Measurements from ENCODE around the gene TPGS1. TPM values are rescaled to one million over a fixed set of nuclear protein-coding genes. Genes with fewer than 3 reads are reported as not detected.

Gene TPGS1
- total RNA-seq, 1 experiment from 2014 or later = 10.5 TPM

GRCh38 chr19:536881-537404 is 29.6 kb downstream of the TPGS1 start:
- no peak for DNase-seq (ENCODE audit: extremely low read depth, low read depth)

GRCh38 chr19:538641-539428 is 31.5 kb downstream of the TPGS1 start:
- DNase-seq (ENCODE audit: extremely low read depth, low read depth) = no peak

GRCh38 chr19:539429-540030 is 32.2 kb downstream of the TPGS1 start:
- DNase-seq (ENCODE audit: extremely low read depth, low read depth) = no peak

- DNase-seq (ENCODE audit: extremely low read depth, low read depth) = no peak
These were observed 33.8 kb downstream of the TPGS1 start for GRCh38 chr19:540867-541637.

- no peak for DNase-seq (ENCODE audit: extremely low read depth, low read depth)
These were observed 34.4 kb downstream of the TPGS1 start for GRCh38 chr19:541699-542098.

- DNase-seq (ENCODE audit: extremely low read depth, low read depth) = no peak
These were observed 35.0 kb downstream of the TPGS1 start for GRCh38 chr19:542173-542866.

GRCh38 chr19:543910-544608 is 36.8 kb downstream of the TPGS1 start, which contains the start of gene GZMM:
TSS of gene GZMM (plus strand) at chr19:544053. CDS start at chr19:544072, 19 bp downstream.
- DNase-seq (ENCODE audit: extremely low read depth, low read depth) = no peak

GRCh38 chr19:547117-547516 is 39.8 kb downstream of the TPGS1 start:
- no peak for DNase-seq (ENCODE audit: extremely low read depth, low read depth)

- no peak for DNase-seq (ENCODE audit: extremely low read depth, low read depth)
These were observed 40.8 kb downstream of the TPGS1 start for GRCh38 chr19:547836-548720.

- DNase-seq (ENCODE audit: extremely low read depth, low read depth) = no peak
These were observed 41.9 kb downstream of the TPGS1 start for GRCh38 chr19:548886-549830.

GRCh38 chr19:554817-555216 is 47.5 kb downstream of the TPGS1 start:
- no peak for DNase-seq (ENCODE audit: extremely low read depth, low read depth)

- no peak for DNase-seq (ENCODE audit: extremely low read depth, low read depth)
These were observed 48.1 kb downstream of the TPGS1 start for GRCh38 chr19:555474-555808.

- no peak for DNase-seq (ENCODE audit: extremely low read depth, low read depth)
These were observed 49.5 kb downstream of the TPGS1 start for GRCh38 chr19:556611-557382.

- no peak for DNase-seq (ENCODE audit: extremely low read depth, low read depth)
These were observed 51.6 kb downstream of the TPGS1 start for GRCh38 chr19:558770-559439.

GRCh38 chr19:560121-560520 is 52.8 kb downstream of the TPGS1 start:
- DNase-seq (ENCODE audit: extremely low read depth, low read depth) = no peak

GRCh38 chr19:566403-566802 is 59.1 kb downstream of the TPGS1 start:
- no peak for DNase-seq (ENCODE audit: extremely low read depth, low read depth)

GRCh38 chr19:566844-567243 is 59.5 kb downstream of the TPGS1 start:
- no peak for DNase-seq (ENCODE audit: extremely low read depth, low read depth)

Measured in NCI-H460 (cell line).